ENCODE measurements around the gene GRIN3A.

GRIN3A gene

GRCh38 chr9:101738566-101739183, at the start of gene GRIN3A:
Gene GRIN3A, minus strand, starts transcription at chr9:101738647. Its CDS starts 668 bp downstream, at chr9:101737979.
- ATAC-seq (ENCODE audit: low read depth): peak; percentile 58; the same call in 2 of the 3 replicates
- TF ChIP-seq CTCF (IDR thresholded peaks at IDR 0.05; ENCODE audit: poor library complexity, severe bottlenecking): peak; percentile 17
- Histone ChIP-seq H3K4me1 (ENCODE audit: insufficient read depth, poor library complexity, severe bottlenecking) (no peaks in the 10 kb centered on the region), H3K36me3 (ENCODE audit: low read depth) (no peaks in the 10 kb centered on the region), H3K9me3 (ENCODE audit: severe bottlenecking) (no peaks in the 10 kb centered on the region), H3K27ac (ENCODE audit: poor library complexity, severe bottlenecking) (no peak within 1 kb of the TSS), H3K4me3 (ENCODE audit: severe bottlenecking) (no peak within 1 kb of the TSS), H3K27me3 (ENCODE audit: insufficient read depth, poor library complexity, severe bottlenecking) (peaks cover 66% of the 10 kb centered on the region)
- no peak for DNase-seq (ENCODE audit: low spot score)

GRCh38 chr9:101787891-101788290, 49.4 kb upstream of the GRIN3A start:
- TF ChIP-seq CTCF (IDR thresholded peaks at IDR 0.05; ENCODE audit: poor library complexity, severe bottlenecking): no peak
- Histone ChIP-seq H3K4me1 (ENCODE audit: insufficient read depth, poor library complexity, severe bottlenecking) (no peaks in the 10 kb centered on the region), H3K9me3 (ENCODE audit: severe bottlenecking) (no peaks in the 10 kb centered on the region), H3K36me3 (ENCODE audit: low read depth) (no peaks in the 10 kb centered on the region), H3K27me3 (ENCODE audit: insufficient read depth, poor library complexity, severe bottlenecking) (peaks cover 3% of the 10 kb centered on the region), H3K4me3 (ENCODE audit: severe bottlenecking) (no peak overlapping the region), H3K27ac (ENCODE audit: poor library complexity, severe bottlenecking) (no peak overlapping the region)
- DNase-seq (ENCODE audit: low spot score) (no peak), ATAC-seq (ENCODE audit: low read depth) (no peak)

- DNase-seq (ENCODE audit: low spot score): no peak
- H3K27ac ChIP-seq (ENCODE audit: poor library complexity, severe bottlenecking): no peak overlapping the region
- ATAC-seq (ENCODE audit: low read depth): no peak
- peaks cover 7% of the 10 kb centered on the region for H3K27me3 ChIP-seq (ENCODE audit: insufficient read depth, poor library complexity, severe bottlenecking)
- no peaks in the 10 kb centered on the region for H3K4me1 ChIP-seq (ENCODE audit: insufficient read depth, poor library complexity, severe bottlenecking)
- H3K36me3 ChIP-seq (ENCODE audit: low read depth): no peaks in the 10 kb centered on the region
- no peak for TF ChIP-seq CTCF (IDR thresholded peaks at IDR 0.05; ENCODE audit: poor library complexity, severe bottlenecking)
- no peak overlapping the region for H3K4me3 ChIP-seq (ENCODE audit: severe bottlenecking)
- no peaks in the 10 kb centered on the region for H3K9me3 ChIP-seq (ENCODE audit: severe bottlenecking)
These were observed 39.9 kb upstream of the GRIN3A start for GRCh38 chr9:101778332-101778731.

GRCh38 chr9:101764472-101764871, 26.0 kb upstream of the GRIN3A start:
- no peak overlapping the region for H3K27ac ChIP-seq (ENCODE audit: poor library complexity, severe bottlenecking)

More at GRCh38 chr9:101764472-101764871, 26.0 kb upstream of the GRIN3A start:
- H3K9me3 ChIP-seq (ENCODE audit: severe bottlenecking): no peaks in the 10 kb centered on the region
- no peaks in the 10 kb centered on the region for H3K27me3 ChIP-seq (ENCODE audit: insufficient read depth, poor library complexity, severe bottlenecking)
- H3K4me1 ChIP-seq (ENCODE audit: insufficient read depth, poor library complexity, severe bottlenecking): no peaks in the 10 kb centered on the region
- no peak for ATAC-seq (ENCODE audit: low read depth)
- no peak for TF ChIP-seq CTCF (IDR thresholded peaks at IDR 0.05; ENCODE audit: poor library complexity, severe bottlenecking)
- no peak overlapping the region for H3K4me3 ChIP-seq (ENCODE audit: severe bottlenecking)
- DNase-seq (ENCODE audit: low spot score): no peak
- H3K36me3 ChIP-seq (ENCODE audit: low read depth): no peaks in the 10 kb centered on the region

Measured in RWPE2 (cell line).